ENCODE results near the gene CAMTA1. TPM values are rescaled to one million over a fixed set of nuclear protein-coding genes. Genes with fewer than 3 reads are reported as not detected.

Gene CAMTA1
- total RNA-seq, 6 donors from 2014 or later: 38.8 to 74.0 (median 46.1) TPM

GRCh38 chr1:7579831-7580804, 794.9 kb downstream of the CAMTA1 start:
- TF ChIP-seq POLR2A (IDR thresholded peaks at IDR 0.05) (no peak), CTCF (IDR thresholded peaks at IDR 0.05) (no peak), POLR2AphosphoS5 (IDR thresholded peaks at IDR 0.05) (no peak), EP300 (IDR thresholded peaks at IDR 0.05) (no peak)
- no peak for ATAC-seq (ENCODE audit: low FRiP score in 2 of 2)
- DNase-seq: peak in 1 of 2 donors; percentile 19
- no peaks in the 10 kb centered on the region for H3K9me3 ChIP-seq
- H3K4me1 ChIP-seq: peaks cover 0 to 6% (median under 1%) of the 10 kb centered on the region in 4 donors
- no peak overlapping the region for H3K27ac ChIP-seq
- 90 to 95% methylated on average over 16 to 18 of the region's 18 CpGs for WGBS, 2 donors
- H3K4me3 ChIP-seq: no peak overlapping the region
- no peaks in the 10 kb centered on the region for H3K27me3 ChIP-seq
- H3K36me3 ChIP-seq: no peaks in the 10 kb centered on the region

GRCh38 chr1:7580923-7581753, 795.9 kb downstream of the CAMTA1 start:
- ATAC-seq (ENCODE audit: low FRiP score in 2 of 2): no peak
- TF ChIP-seq POLR2AphosphoS5 (IDR thresholded peaks at IDR 0.05) (no peak), EP300 (IDR thresholded peaks at IDR 0.05) (no peak), POLR2A (IDR thresholded peaks at IDR 0.05) (no peak), CTCF (IDR thresholded peaks at IDR 0.05) (no peak)
- Histone ChIP-seq H3K36me3 (no peaks in the 10 kb centered on the region), H3K4me3 (no peak overlapping the region), H3K27me3 (no peaks in the 10 kb centered on the region), H3K4me1 (peaks cover 0 to 5% (median 0%) of the 10 kb centered on the region in 4 donors), H3K27ac (no peak overlapping the region), H3K9me3 (no peaks in the 10 kb centered on the region)
- no peak for DNase-seq
- 64 to 79% methylated on average over 13 to 18 of the region's 18 CpGs for WGBS, 2 donors

- Histone ChIP-seq H3K27ac (no peak overlapping the region), H3K9me3 (no peaks in the 10 kb centered on the region), H3K4me1 (peaks cover 0 to 5% (median 0%) of the 10 kb centered on the region in 4 donors), H3K4me3 (no peak overlapping the region), H3K27me3 (no peaks in the 10 kb centered on the region), H3K36me3 (no peaks in the 10 kb centered on the region)
- no peak for ATAC-seq (ENCODE audit: low FRiP score in 2 of 2)
- DNase-seq: no peak
- TF ChIP-seq CTCF (IDR thresholded peaks at IDR 0.05) (no peak), POLR2AphosphoS5 (IDR thresholded peaks at IDR 0.05) (no peak), POLR2A (IDR thresholded peaks at IDR 0.05) (no peak), EP300 (IDR thresholded peaks at IDR 0.05) (no peak)
- 79 to 82% methylated on average over 13 of the region's 13 CpGs for WGBS, 2 donors
Observed at GRCh38 chr1:7581754-7582459, 796.7 kb downstream of the CAMTA1 start.

- H3K4me1 ChIP-seq: peaks cover 0 to 5% (median 0%) of the 10 kb centered on the region in 4 donors
- WGBS, 2 donors: 93% methylated on average over 2 to 4 of the region's 4 CpGs
- H3K9me3 ChIP-seq: no peaks in the 10 kb centered on the region
- DNase-seq (peak in 1 of 2 donors; percentile 15), ATAC-seq (ENCODE audit: low FRiP score in 2 of 2) (no peak)
- TF ChIP-seq POLR2AphosphoS5 (IDR thresholded peaks at IDR 0.05) (no peak), EP300 (IDR thresholded peaks at IDR 0.05) (no peak), POLR2A (IDR thresholded peaks at IDR 0.05) (no peak), CTCF (IDR thresholded peaks at IDR 0.05) (no peak)
- no peak overlapping the region for H3K27ac ChIP-seq
- no peaks in the 10 kb centered on the region for H3K27me3 ChIP-seq
- no peak overlapping the region for H3K4me3 ChIP-seq
- H3K36me3 ChIP-seq: no peaks in the 10 kb centered on the region
Observed at GRCh38 chr1:7582460-7582972, 797.3 kb downstream of the CAMTA1 start.

All from upper lobe of left lung (tissue), 6 donors.